M059J (cell line): Measurements from ENCODE around the gene SLC35F1. TPM values are rescaled to one million over a fixed set of nuclear protein-coding genes. Genes with fewer than 3 reads are reported as not detected.

Experiments
- total RNA-seq: library from RNA; depleted of rRNA; stranded (reverse); fragments of >200 nt; shearing (Covaris generic); gene quantifications from 2 replicates; pipeline ENCODE4 v1.2.3, GENCODE V29; 2014; rRNA removed

The SLC35F1 gene
- total RNA-seq, 1 experiment from 2014 or later = 0.02 TPM

Other genes starting within 250 kb of the SLC35F1 start
- 7.4 and 18.8 TPM in 2 replicates for gene NUS1, start 231.8 kb upstream of the SLC35F1 start, total RNA-seq